Activated naive CD8-positive, alpha-beta T cell treated with anti-CD3 and anti-CD28 coated beads for 36 hours (primary cell): ENCODE results near the gene SMKR1. TPM values are rescaled to one million over a fixed set of nuclear protein-coding genes. Genes with fewer than 3 reads are reported as not detected.

ENCODE experiments used
- DNase-seq: peaks from one replicate; pipeline ENCODE4 v3.0.0; 2021
- H3K27ac Mint-ChIP-seq: one replicate; pipeline ENCODE4 v1.8.0; 2022; ENCODE audit warnings: mild to moderate bottlenecking, moderate library complexity, mixed read lengths
- H3K27me3 Mint-ChIP-seq: one replicate; pipeline ENCODE4 v1.8.0; 2022; ENCODE audit warnings: mild to moderate bottlenecking, mixed read lengths
- H3K36me3 Mint-ChIP-seq: one replicate; pipeline ENCODE4 v1.8.0; 2021; ENCODE audit warnings: mild to moderate bottlenecking, mixed read lengths
- H3K4me1 Mint-ChIP-seq: one replicate; pipeline ENCODE4 v1.8.0; 2021; ENCODE audit warnings: mixed read lengths
- H3K4me3 Mint-ChIP-seq: one replicate; pipeline ENCODE4 v1.8.0; 2022; ENCODE audit warnings: mild to moderate bottlenecking, moderate library complexity, mixed read lengths
- H3K9me3 Mint-ChIP-seq: one replicate; pipeline ENCODE4 v1.8.0; 2022; ENCODE audit warnings: mixed read lengths
- total RNA-seq, 2 experiments: library from RNA; stranded (reverse); gene quantifications; one replicate each; pipeline ENCODE4 v1.2.3, GENCODE V29; 2021

The SMKR1 gene
- total RNA-seq = 1 to 10 TPM; 4.1 to 6.1 TPM

DNA sequence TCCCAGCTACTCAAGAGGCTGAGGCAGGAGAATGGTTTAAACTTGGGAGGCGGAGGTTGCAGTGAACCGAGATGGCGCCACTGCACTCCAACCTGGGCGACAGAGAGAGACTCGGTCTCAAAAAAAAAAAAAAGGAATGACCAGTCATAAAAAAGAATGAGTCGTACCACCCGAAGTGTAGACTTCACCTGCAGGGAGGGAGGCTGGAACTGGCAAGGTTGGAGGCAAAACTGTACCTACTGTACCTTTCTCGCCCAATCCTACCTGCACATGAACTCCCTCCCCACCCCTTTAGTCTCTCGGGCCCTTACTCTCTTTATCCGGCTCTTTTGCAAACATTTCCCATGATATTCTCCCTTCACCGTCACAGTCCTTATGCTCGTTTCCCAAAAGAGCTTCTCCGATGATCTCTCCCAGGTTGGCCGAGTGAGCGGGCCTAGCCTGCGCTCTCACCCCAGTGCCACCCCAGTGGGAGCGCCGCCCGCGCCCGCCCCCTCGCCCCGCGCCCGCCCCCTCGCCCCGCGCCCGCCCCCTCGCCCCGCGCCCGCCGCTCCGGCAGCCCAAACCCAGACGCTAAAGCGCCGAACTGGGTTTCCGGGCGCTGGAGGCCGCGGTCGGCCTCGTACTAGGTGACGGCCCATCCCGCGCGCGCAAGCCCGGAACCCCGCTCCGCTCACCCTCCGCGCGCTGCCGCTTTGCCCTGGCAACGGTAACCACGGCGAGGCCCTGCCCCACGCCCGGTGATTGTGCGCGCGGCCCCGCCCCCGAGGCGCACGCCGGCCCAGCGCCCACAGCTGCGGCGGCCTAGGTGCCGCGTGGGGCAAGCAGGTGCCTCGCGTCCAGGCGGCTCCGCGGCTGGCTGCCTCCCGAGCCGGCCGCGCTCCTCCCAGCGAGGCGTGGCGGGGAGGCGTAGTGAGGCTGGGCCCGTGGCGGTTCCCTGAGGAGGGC lies at the start of gene SMKR1:
SMKR1 (plus strand) TSS at position 772 of the 948 bp plus-strand sequence. CDS start 294 bp downstream, outside the sequence.
- Mint-ChIP-seq H3K9me3 (no peaks in the 10 kb centered on the region), H3K27ac (peak within 1 kb of the TSS; percentile 67), H3K4me3 (peak within 1 kb of the TSS; percentile 81), H3K27me3 (no peaks in the 10 kb centered on the region), H3K36me3 (no peaks in the 10 kb centered on the region), H3K4me1 (peaks cover 10% of the 10 kb centered on the region)
- DNase-seq = peak; percentile 93

DNA sequence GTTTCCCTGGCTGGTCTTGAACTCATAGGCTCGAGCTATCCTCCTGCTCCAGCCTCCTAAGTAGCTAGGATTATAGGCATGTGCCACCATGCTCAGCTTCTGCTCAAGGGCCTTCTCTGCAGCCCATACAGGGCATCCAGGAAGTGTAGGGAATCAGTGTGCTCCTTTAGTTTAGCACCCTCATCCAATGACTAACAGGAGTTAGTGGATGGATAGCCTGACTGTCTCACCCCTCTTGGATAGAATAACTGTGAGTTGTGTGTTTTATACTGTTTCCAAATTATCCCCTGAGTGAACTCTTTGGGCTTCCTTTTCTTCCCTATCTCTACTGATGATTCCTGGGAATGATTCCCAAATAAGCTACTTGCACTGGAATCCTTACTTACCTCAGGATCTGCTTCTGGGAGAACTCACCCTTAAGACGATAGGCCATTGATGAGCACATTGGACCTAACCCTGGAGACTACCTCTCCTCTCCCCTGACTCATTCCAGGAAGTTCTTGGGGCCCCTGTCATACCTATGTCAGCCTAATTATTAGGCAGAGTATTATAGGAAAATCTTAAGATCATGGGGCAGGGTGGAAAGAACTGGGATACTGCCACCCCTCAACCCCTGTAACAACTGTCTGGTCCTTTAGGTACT lies 49.6 kb upstream of the SMKR1 start:
- H3K27me3 Mint-ChIP-seq = no peaks in the 10 kb centered on the region
- DNase-seq = no peak
- H3K9me3 Mint-ChIP-seq = peaks cover 10% of the 10 kb centered on the region
- peaks cover 40% of the 10 kb centered on the region for H3K36me3 Mint-ChIP-seq
- H3K4me3 Mint-ChIP-seq = no peak overlapping the region
- no peaks in the 10 kb centered on the region for H3K4me1 Mint-ChIP-seq
- H3K27ac Mint-ChIP-seq = no peak overlapping the region

DNA sequence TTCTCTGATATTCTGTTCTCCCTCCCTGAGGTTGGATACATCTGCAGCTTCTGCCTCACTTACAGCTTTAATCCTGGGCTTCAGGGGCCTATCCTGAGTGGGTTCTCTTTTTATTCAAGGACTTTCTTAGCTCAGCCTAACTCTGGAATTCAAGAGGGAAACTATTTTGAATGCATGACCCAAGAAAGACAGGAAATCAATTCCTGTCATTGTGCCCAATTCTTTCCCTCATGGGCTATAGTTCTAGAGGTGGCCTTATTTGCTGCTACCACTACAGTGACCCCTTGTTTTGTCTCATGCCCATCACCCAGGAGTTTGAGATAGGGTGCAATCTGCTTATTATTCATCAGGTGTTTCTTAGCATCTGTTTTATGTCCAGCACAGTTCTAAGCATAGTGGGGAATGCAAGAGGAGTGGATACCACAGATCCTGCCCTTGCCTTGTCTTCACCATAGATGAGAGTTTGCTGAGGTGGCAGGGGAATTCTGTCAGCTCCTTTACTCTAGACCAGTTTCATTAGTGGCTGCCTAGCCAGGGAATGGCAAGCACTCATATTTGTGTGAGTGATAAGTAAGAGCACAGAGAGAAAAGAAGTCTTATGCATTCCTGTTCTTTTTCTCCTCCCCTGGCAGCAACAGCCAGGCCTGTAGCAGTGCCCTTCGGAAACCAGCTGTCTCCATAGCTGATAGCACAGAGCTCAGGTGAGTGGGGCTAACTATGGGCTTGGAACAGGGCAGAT lies 48.7 kb upstream of the SMKR1 start:
- H3K4me1 Mint-ChIP-seq = no peaks in the 10 kb centered on the region
- peaks cover 6% of the 10 kb centered on the region for H3K9me3 Mint-ChIP-seq
- peaks cover 37% of the 10 kb centered on the region for H3K36me3 Mint-ChIP-seq
- H3K4me3 Mint-ChIP-seq = no peak overlapping the region
- H3K27ac Mint-ChIP-seq = no peak overlapping the region
- no peak for DNase-seq
- H3K27me3 Mint-ChIP-seq = no peaks in the 10 kb centered on the region

DNA sequence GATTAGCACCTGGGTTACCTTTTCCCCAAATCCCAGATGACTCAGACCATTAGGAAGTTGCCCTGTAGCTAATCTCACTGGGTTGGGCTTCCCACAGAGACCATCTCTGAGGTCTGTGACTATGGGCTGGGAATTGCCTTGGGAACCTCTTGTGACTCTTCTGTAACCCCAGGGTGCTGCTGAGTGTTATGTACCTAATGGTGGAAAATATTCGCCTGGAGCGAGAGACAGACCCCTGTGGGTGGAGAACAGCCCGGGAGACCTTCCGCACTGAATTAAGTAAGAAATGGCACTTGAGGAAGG lies 48.1 kb upstream of the SMKR1 start:
- H3K27me3 Mint-ChIP-seq = no peaks in the 10 kb centered on the region
- peaks cover 32% of the 10 kb centered on the region for H3K36me3 Mint-ChIP-seq
- H3K27ac Mint-ChIP-seq = no peak overlapping the region
- H3K4me1 Mint-ChIP-seq = no peaks in the 10 kb centered on the region
- H3K9me3 Mint-ChIP-seq = peaks cover 1% of the 10 kb centered on the region
- no peak overlapping the region for H3K4me3 Mint-ChIP-seq
- DNase-seq = no peak

DNA sequence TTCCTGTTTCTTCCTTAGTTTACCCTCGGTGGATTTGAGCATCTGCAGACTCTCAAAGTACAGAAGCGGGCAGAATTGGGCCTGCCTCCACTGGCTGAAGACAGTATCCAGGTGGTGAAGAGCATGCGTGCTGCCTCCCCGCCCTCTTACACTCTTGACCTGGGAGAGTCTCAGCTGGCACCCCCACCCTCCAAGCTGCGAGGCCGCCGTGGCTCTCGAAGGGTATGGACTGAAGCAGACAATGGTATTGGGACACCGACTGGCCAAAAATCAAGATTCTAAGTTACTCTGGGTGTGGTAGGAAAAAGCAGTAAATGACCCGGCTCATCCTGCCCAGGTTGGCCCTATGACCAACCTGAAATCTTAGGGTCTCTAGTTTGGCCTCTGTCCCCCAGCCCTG lies 45.9 kb upstream of the SMKR1 start:
- Mint-ChIP-seq H3K9me3 (no peaks in the 10 kb centered on the region), H3K36me3 (peaks cover 21% of the 10 kb centered on the region), H3K4me3 (no peak overlapping the region), H3K4me1 (no peaks in the 10 kb centered on the region), H3K27me3 (no peaks in the 10 kb centered on the region), H3K27ac (no peak overlapping the region)
- no peak for DNase-seq

DNA sequence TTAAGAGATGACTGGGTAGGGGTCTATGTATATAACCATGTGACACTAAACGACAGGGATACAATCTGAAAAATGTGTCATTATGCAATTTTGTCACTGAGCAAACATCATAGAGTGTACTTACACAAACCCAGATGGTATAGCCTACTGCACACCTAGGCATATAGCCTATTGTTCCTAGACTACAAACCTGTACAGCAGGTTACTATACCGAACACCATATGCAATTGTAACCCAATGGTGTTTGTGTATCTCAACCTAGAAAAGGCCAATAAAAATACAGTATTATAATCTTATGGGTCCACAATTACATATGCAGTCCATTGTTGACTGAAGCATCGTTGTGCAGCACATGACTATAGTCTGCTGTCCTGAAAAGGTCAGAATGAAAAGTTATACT lies 45.2 kb upstream of the SMKR1 start:
- Mint-ChIP-seq H3K4me1 (no peaks in the 10 kb centered on the region), H3K4me3 (no peak overlapping the region), H3K27ac (no peak overlapping the region), H3K9me3 (no peaks in the 10 kb centered on the region), H3K27me3 (no peaks in the 10 kb centered on the region), H3K36me3 (peaks cover 16% of the 10 kb centered on the region)
- DNase-seq = no peak

DNA sequence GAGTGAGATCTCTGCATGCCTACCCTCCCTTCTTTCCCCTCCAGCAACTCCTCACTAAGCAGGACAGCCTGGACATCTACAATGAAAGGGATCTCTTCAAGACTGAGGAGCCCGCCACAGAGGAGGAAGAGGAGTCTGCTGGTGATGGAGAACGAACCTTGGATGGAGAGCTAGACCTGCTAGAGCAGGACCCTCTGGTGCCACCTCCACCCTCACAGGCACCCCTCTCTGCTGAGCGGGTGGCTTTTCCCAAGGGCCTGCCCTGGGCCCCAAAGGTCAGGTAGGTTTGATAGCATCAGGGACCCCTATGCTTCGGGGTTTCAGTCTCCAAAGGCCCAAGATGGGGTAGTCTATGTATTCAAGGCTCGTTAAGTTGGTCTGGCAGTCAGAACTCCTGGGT lies 44.2 kb upstream of the SMKR1 start:
- no peak for DNase-seq
- H3K27ac Mint-ChIP-seq = no peak overlapping the region
- peaks cover 16% of the 10 kb centered on the region for H3K36me3 Mint-ChIP-seq
- no peak overlapping the region for H3K4me3 Mint-ChIP-seq
- no peaks in the 10 kb centered on the region for H3K27me3 Mint-ChIP-seq
- H3K9me3 Mint-ChIP-seq = no peaks in the 10 kb centered on the region
- H3K4me1 Mint-ChIP-seq = no peaks in the 10 kb centered on the region

DNA sequence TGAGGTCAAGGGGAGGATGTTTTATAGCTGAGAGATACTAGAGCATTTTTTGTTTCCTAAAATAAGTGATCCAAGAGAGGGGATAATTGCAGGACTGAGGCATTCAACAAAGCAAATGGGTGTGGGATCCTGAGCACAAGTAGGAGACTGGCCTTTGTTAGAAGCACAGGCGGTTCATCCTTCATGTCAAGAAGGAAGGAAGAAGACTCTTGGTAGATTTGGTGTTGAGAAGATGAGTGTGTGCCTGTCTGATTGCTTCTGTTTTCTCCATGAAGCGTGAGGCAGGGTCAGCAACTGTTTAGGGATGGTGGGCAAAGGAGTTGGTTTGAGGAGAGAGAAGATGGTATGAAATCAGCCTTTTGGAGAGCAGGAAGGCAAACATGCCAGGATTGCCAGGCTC lies 40.5 kb upstream of the SMKR1 start:
- no peak for DNase-seq
- H3K9me3 Mint-ChIP-seq = no peaks in the 10 kb centered on the region
- no peak overlapping the region for H3K4me3 Mint-ChIP-seq
- H3K27me3 Mint-ChIP-seq = no peaks in the 10 kb centered on the region
- H3K27ac Mint-ChIP-seq = no peak overlapping the region
- H3K36me3 Mint-ChIP-seq = peaks cover 5% of the 10 kb centered on the region
- H3K4me1 Mint-ChIP-seq = no peaks in the 10 kb centered on the region

DNA sequence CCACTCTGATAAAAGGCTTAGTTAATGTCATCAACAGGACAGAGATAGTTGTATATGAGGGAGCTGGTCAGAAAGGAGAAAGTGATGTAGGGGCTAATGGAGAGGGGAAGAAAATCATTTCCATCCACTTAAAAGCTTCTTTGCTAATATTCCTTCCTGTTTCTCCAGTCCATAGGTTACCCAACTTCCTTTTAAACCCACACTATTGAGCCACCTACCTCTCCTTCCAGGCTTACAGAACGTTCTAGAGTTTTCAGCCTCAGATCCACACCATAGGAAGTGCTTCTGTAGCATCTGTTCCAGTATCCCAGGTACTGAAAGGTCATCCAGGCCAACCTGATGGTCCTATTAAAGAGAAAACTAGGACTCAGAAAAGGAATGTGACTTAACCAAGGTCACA lies 39.9 kb upstream of the SMKR1 start:
- peaks cover 5% of the 10 kb centered on the region for H3K36me3 Mint-ChIP-seq
- no peaks in the 10 kb centered on the region for H3K4me1 Mint-ChIP-seq
- H3K9me3 Mint-ChIP-seq = no peaks in the 10 kb centered on the region
- H3K27ac Mint-ChIP-seq = no peak overlapping the region
- DNase-seq = no peak
- H3K4me3 Mint-ChIP-seq = no peak overlapping the region
- H3K27me3 Mint-ChIP-seq = no peaks in the 10 kb centered on the region

DNA sequence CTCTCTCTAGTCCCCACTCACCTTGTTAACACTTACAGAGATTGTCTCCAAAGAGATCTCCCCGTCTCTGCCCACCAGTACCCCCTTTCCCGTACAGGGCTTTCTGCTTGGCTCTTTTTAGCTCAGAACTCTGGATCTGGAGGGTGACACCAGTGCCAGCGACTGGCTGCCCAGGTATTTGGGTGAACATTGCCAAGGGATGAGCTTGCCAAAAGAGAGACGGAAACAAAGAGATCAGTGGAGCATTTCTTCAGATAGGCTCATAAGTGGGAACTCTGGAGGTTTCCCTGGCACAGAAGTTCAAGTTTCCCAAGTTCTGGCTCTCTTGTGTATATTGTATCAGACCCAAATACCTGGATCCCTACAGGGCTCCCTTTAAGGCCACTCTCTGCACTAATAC lies 38.1 kb upstream of the SMKR1 start:
- no peak for DNase-seq
- no peak overlapping the region for H3K4me3 Mint-ChIP-seq
- H3K4me1 Mint-ChIP-seq = no peaks in the 10 kb centered on the region
- H3K36me3 Mint-ChIP-seq = no peaks in the 10 kb centered on the region
- no peaks in the 10 kb centered on the region for H3K9me3 Mint-ChIP-seq
- no peaks in the 10 kb centered on the region for H3K27me3 Mint-ChIP-seq
- no peak overlapping the region for H3K27ac Mint-ChIP-seq

DNA sequence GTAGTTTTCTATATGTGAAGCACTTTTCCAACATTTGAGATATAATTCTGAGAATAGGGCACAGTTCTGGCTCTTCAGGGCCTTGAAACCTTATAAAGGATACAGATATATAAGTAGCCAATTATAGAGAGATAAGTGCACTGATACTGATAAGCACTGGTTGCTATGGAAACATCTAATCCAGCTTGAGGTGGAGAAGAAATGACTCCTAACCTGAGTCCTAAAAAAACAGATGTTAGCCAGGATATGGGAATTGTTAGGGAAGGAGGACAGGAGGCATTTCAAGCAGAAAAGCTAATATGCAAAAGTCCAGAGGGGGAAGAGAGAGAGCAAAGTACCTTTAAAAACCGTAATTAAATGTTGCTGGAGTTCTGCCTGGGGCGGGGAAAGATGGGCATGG lies 37.3 kb upstream of the SMKR1 start:
- no peak overlapping the region for H3K27ac Mint-ChIP-seq

DNA sequence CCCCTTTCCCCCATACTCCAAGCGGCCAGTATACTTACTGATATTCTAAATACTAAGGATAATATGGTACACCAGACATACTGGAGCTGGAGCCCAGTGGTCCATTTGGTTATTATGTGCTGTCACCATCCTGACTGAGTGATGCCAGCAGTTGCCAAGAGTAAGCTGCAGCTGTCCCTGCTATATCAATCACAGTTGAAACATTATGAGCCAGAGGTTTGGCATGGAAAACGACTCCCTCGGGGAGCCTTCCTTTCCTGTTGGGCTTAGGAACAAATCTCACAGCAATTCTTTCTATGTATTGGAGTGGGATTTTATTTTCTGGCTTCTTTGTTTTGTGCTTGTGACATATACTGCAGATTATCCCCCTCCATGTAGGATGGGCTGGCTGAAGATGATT lies 35.5 kb upstream of the SMKR1 start:
- no peaks in the 10 kb centered on the region for H3K4me1 Mint-ChIP-seq
- no peaks in the 10 kb centered on the region for H3K36me3 Mint-ChIP-seq
- H3K4me3 Mint-ChIP-seq = no peak overlapping the region
- no peak overlapping the region for H3K27ac Mint-ChIP-seq
- H3K9me3 Mint-ChIP-seq = no peaks in the 10 kb centered on the region
- DNase-seq = no peak
- no peaks in the 10 kb centered on the region for H3K27me3 Mint-ChIP-seq

More for the DNA sequence above, 37.3 kb upstream of the SMKR1 start:
- Mint-ChIP-seq H3K4me3 (no peak overlapping the region), H3K9me3 (no peaks in the 10 kb centered on the region), H3K36me3 (no peaks in the 10 kb centered on the region), H3K27me3 (no peaks in the 10 kb centered on the region), H3K4me1 (no peaks in the 10 kb centered on the region)
- no peak for DNase-seq

DNA sequence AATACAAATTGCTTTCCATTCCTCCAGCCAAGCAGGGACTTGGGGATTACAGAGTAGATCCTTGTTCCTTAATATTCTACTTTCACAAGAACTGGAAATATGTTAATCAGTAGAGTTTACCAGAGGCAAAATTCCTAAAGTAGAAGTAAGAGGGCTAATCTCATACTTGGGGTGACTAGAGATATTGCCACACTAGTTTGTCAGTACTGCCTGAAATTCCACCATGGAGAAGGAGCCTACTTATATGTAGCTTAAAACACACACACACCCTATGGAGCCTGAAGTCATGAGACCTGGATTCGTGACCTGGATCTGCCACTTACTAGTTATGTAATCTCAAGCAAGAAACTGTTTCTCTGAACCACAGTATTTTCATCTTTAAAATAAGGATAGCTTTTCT lies 34.2 kb upstream of the SMKR1 start:
- Mint-ChIP-seq H3K4me1 (no peaks in the 10 kb centered on the region), H3K4me3 (no peak overlapping the region), H3K36me3 (no peaks in the 10 kb centered on the region), H3K27ac (no peak overlapping the region), H3K9me3 (no peaks in the 10 kb centered on the region), H3K27me3 (no peaks in the 10 kb centered on the region)
- DNase-seq = no peak

DNA sequence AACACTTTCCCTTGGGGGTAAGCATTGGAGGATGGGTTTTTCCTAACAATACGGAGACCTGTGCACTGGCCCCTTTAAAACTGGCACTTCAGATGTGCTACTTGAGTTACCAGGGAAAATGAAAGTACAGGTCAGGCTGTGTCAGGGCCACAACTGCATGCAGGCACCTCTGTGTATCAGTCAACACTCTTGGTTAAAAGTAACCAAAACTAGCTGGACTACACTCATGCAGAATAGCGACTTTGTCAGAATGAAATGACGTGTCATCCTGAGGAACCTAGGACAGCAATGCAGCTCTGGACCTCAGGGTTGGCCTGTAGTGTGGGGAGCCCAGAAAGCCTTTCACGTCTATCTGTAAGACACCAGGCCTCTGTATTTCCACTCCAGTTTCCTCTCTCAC lies 33.8 kb upstream of the SMKR1 start:
- Mint-ChIP-seq H3K4me1 (no peaks in the 10 kb centered on the region), H3K27ac (no peak overlapping the region), H3K9me3 (no peaks in the 10 kb centered on the region), H3K36me3 (no peaks in the 10 kb centered on the region), H3K27me3 (no peaks in the 10 kb centered on the region), H3K4me3 (no peak overlapping the region)
- no peak for DNase-seq

DNA sequence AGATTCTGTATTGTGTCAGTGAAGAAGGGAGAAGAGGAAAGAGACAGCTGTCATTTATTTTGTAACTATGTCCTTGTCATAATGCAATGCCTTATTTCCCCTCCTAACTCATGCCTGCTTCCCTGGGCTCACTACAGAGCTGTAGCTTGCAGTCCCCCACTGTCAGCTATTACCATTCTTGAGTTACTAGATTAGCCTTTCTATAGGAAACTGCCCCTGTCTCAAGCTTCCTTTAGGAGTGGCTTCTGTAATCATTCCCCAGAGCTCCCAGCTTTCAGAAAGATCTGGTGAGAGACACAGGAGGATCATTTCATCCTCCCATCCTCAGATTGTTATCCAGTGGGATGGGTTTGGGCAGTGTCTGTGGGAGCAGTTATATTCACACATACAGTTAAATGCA lies 32.4 kb upstream of the SMKR1 start:
- DNase-seq = no peak
- H3K4me1 Mint-ChIP-seq = no peaks in the 10 kb centered on the region
- no peaks in the 10 kb centered on the region for H3K27me3 Mint-ChIP-seq
- H3K36me3 Mint-ChIP-seq = peaks cover 1% of the 10 kb centered on the region
- H3K9me3 Mint-ChIP-seq = no peaks in the 10 kb centered on the region
- no peak overlapping the region for H3K4me3 Mint-ChIP-seq
- no peak overlapping the region for H3K27ac Mint-ChIP-seq
